Caco-2 (cell line): ENCODE measurements around the gene GOLM1. TPM values are rescaled to one million over a fixed set of nuclear protein-coding genes. Genes with fewer than 3 reads are reported as not detected.

Experiments
- BruUV-seq: library from RNA; stranded (reverse); fragments of 400-500 nt; replicated peaks from 2 replicates; lab custom pipeline; 2021; lab: Mats Ljungman, UMichigan
- CTCF ChIA-PET: fragments of 300-600 bp; sonication (Branson Sonifier 250); formaldehyde crosslinking; loops from one replicate; lab custom pipeline; 2022; ENCODE audit warnings: antibody characterized with exemption; lab: Charles Lee
- POLR2A ChIA-PET: fragments of 300-600 bp; sonication (Branson Sonifier 250); formaldehyde crosslinking; loops from one replicate; lab custom pipeline; 2022; ENCODE audit warnings: antibody characterized with exemption; lab: Charles Lee
- DNase-seq, 2 experiments: peaks; one replicate each; pipeline versions ENCODE4 v3.0.0 to v3.0.0-alpha.2; 2020 to 2022
- H3K27me3 ChIP-seq: replicated peaks from 2 replicates; pipeline ENCODE4 v1.6.0; 2011; ENCODE audit warnings: low read length; ENCODE audit not compliant: control insufficient read depth, insufficient read depth
- H3K36me3 ChIP-seq: 2 replicates; pipeline ENCODE4 v1.5.1; 2011; ENCODE audit warnings: low read length; ENCODE audit not compliant: control insufficient read depth, insufficient read depth
- H3K4me1 ChIP-seq: fragments of 250-450 bp; sonication (Bioruptor Pico); 2 replicates; pipeline ENCODE4 v1.5.1; 2020; ENCODE audit warnings: mild to moderate bottlenecking
- H3K4me3 ChIP-seq: 2 replicates; pipeline ENCODE4 v1.5.1; 2011; ENCODE audit warnings: low read depth, mild to moderate bottlenecking, control low read depth, low read length
- H3K9me3 ChIP-seq: fragments of 250-450 bp; sonication (Bioruptor Pico); 2 replicates; pipeline ENCODE4 v1.5.1; 2020; ENCODE audit warnings: mild to moderate bottlenecking, moderate library complexity
- H3K27ac Mint-ChIP-seq: one replicate; pipeline ENCODE4 v1.8.0; 2022; ENCODE audit warnings: mixed read lengths; ENCODE audit not compliant: unreplicated experiment
- H3K27me3 Mint-ChIP-seq: one replicate; pipeline ENCODE4 v1.8.0; 2022; ENCODE audit warnings: mixed read lengths; ENCODE audit not compliant: insufficient read depth, unreplicated experiment
- H3K36me3 Mint-ChIP-seq: one replicate; pipeline ENCODE4 v1.8.0; 2022; ENCODE audit warnings: mild to moderate bottlenecking, mixed read lengths; ENCODE audit not compliant: insufficient read depth, unreplicated experiment
- H3K4me1 Mint-ChIP-seq: one replicate; pipeline ENCODE4 v1.8.0; 2022; ENCODE audit warnings: low read depth, mixed read lengths; ENCODE audit not compliant: unreplicated experiment
- H3K4me3 Mint-ChIP-seq: one replicate; pipeline ENCODE4 v1.8.0; 2022; ENCODE audit warnings: mild to moderate bottlenecking, moderate library complexity, mixed read lengths; ENCODE audit not compliant: unreplicated experiment
- H3K9me3 Mint-ChIP-seq: one replicate; pipeline ENCODE4 v1.8.0; 2022; ENCODE audit warnings: mixed read lengths; ENCODE audit not compliant: unreplicated experiment
- CTCF ChIP-seq, 2 experiments: fragments of 200-600 bp in 1 of 2; IDR thresholded peaks; 1 replicate in 1 of 2; 2 replicates in 1 of 2; pipeline versions ENCODE4 v1.5.1 to v1.8.0; 2011 to 2022; ENCODE audit warnings: antibody characterized with exemption in 1 of 2, control low read depth in 1 of 2, inconsistent platforms in 1 of 2, low read depth in 1 of 2, low read length in 1 of 2, mild to moderate bottlenecking in 1 of 2, moderate library complexity in 1 of 2; ENCODE audit not compliant: insufficient read depth in 1 of 2, severe bottlenecking in 1 of 2, unreplicated experiment in 1 of 2
- intact Hi-C: fragments of 100-400 bp; cut with micrococcal nuclease; formaldehyde crosslinking; loops from one replicate; pipeline ENCODE4 v1.10.0; 2022; ENCODE audit not compliant: unreplicated experiment
- total RNA-seq: library from RNA; stranded (reverse); gene quantifications from 2 replicates; pipeline ENCODE4 v1.2.3, GENCODE V29; 2022

Gene GOLM1
- total RNA-seq, 1 experiment from 2014 or later = 53.6 TPM

GRCh38 chr9:86099701-86100364 lies 475 bp upstream of the GOLM1 start:
- ChIA-PET POLR2A (interaction anchor here (0.6 kb wide), 1 partner anchor 12 kb away, joined by 6 read pairs; no protein-coding TSS in a partner anchor), CTCF (interaction anchor here (1.0 kb wide), 1 partner anchor 27 kb away, joined by 3 read pairs; no protein-coding TSS in a partner anchor)
- BruUV-seq = no TSS peak
- no peaks in the 10 kb centered on the region for H3K4me1 ChIP-seq
- Mint-ChIP-seq H3K36me3 (no peaks in the 10 kb centered on the region), H3K4me1 (peaks cover 7% of the 10 kb centered on the region), H3K4me3 (peak overlapping the region; percentile 86), H3K9me3 (no peaks in the 10 kb centered on the region), H3K27me3 (no peaks in the 10 kb centered on the region), H3K27ac (peak overlapping the region; percentile 70)
- peak; percentile 33 to 58 for DNase-seq
- H3K36me3 ChIP-seq = no peaks in the 10 kb centered on the region
- no peaks in the 10 kb centered on the region for H3K9me3 ChIP-seq
- peak overlapping the region; percentile 78 for H3K4me3 ChIP-seq
- no peak for TF ChIP-seq CTCF (IDR thresholded peaks at IDR 0.05; ENCODE audit: insufficient read depth in 1 of 2, low read depth in 1 of 2, low read length in 1 of 2, severe bottlenecking in 1 of 2, unreplicated experiment in 1 of 2)
- H3K27me3 ChIP-seq = no peaks in the 10 kb centered on the region
- intact Hi-C loops = no loop called here

- BruUV-seq = TSS peak; percentile 25
- no peaks in the 10 kb centered on the region for H3K36me3 ChIP-seq
- Mint-ChIP-seq H3K36me3 (no peaks in the 10 kb centered on the region), H3K27me3 (no peaks in the 10 kb centered on the region), H3K9me3 (no peaks in the 10 kb centered on the region), H3K27ac (no peak overlapping the region), H3K4me1 (peaks cover 7% of the 10 kb centered on the region), H3K4me3 (peak overlapping the region; percentile 54)
- DNase-seq = no peak
- H3K27me3 ChIP-seq = no peaks in the 10 kb centered on the region
- POLR2A ChIA-PET = no interaction called here
- H3K4me1 ChIP-seq = peaks cover 10% of the 10 kb centered on the region; the same call in 1 of the 2 replicates
- H3K9me3 ChIP-seq = no peaks in the 10 kb centered on the region
- no peak for TF ChIP-seq CTCF (IDR thresholded peaks at IDR 0.05; ENCODE audit: insufficient read depth in 1 of 2, low read depth in 1 of 2, low read length in 1 of 2, severe bottlenecking in 1 of 2, unreplicated experiment in 1 of 2)
- peak overlapping the region; percentile 4 for H3K4me3 ChIP-seq
- CTCF ChIA-PET = no interaction called here
- intact Hi-C loops = no loop called here
Measured at GRCh38 chr9:86097510-86098224, 1.7 kb downstream of the GOLM1 start.

- DNase-seq = no peak
- peaks cover 7% of the 10 kb centered on the region for H3K4me1 Mint-ChIP-seq
- no peaks in the 10 kb centered on the region for H3K36me3 ChIP-seq
- intact Hi-C loops = no loop called here
- H3K4me1 ChIP-seq = peaks cover 10% of the 10 kb centered on the region; the same call in 1 of the 2 replicates
- H3K27ac Mint-ChIP-seq = no peak overlapping the region
- H3K4me3 Mint-ChIP-seq = no peak overlapping the region
- no peak overlapping the region for H3K4me3 ChIP-seq
- H3K9me3 ChIP-seq = no peaks in the 10 kb centered on the region
- no peaks in the 10 kb centered on the region for H3K27me3 ChIP-seq
- H3K36me3 Mint-ChIP-seq = no peaks in the 10 kb centered on the region
- no TSS peak for BruUV-seq
- CTCF ChIA-PET = no interaction called here
- H3K27me3 Mint-ChIP-seq = no peaks in the 10 kb centered on the region
- H3K9me3 Mint-ChIP-seq = no peaks in the 10 kb centered on the region
- POLR2A ChIA-PET = no interaction called here
- no peak for TF ChIP-seq CTCF (IDR thresholded peaks at IDR 0.05; ENCODE audit: insufficient read depth in 1 of 2, low read depth in 1 of 2, low read length in 1 of 2, severe bottlenecking in 1 of 2, unreplicated experiment in 1 of 2)
Measured at GRCh38 chr9:86096386-86096785, 3.0 kb downstream of the GOLM1 start.
